SK-N-SH (cell line): ENCODE measurements around the gene CPLANE2.

Experiments
- CHD2 ChIP-seq: fragments of 150-350 bp; IDR thresholded peaks from 2 replicates; pipeline ENCODE4 v1.6.1; 2018; ENCODE audit warnings: low read length; ENCODE audit not compliant: partially characterized antibody
- CTCF ChIP-seq: fragments of 200-600 bp; sonication (generic); IDR thresholded peaks from 2 replicates; pipeline ENCODE4 v1.6.1; 2017; ENCODE audit warnings: antibody characterized with exemption, mild to moderate bottlenecking, moderate library complexity
- EP300 ChIP-seq, 2 experiments: IDR thresholded peaks; 2 replicates each; pipeline versions ENCODE4 v1.4.0 to v1.6.1; 2012; ENCODE audit warnings: borderline replicate concordance in 1 of 2, low read depth in 1 of 2, low read length in 1 of 2
- EZH2phosphoT487 ChIP-seq: fragments of 200-600 bp; sonication (generic); IDR thresholded peaks from 2 replicates; pipeline ENCODE4 v1.6.1; 2017; ENCODE audit warnings: low read depth, mixed run types, mild to moderate bottlenecking, antibody characterized with exemption, moderate library complexity, borderline replicate concordance
- MEF2A ChIP-seq: IDR thresholded peaks from 2 replicates; pipeline ENCODE4 v1.4.0; 2012; ENCODE audit warnings: low read depth, borderline replicate concordance
- NRF1 ChIP-seq: IDR thresholded peaks from 2 replicates; pipeline ENCODE4 v1.6.1; 2012; ENCODE audit warnings: low read depth, mild to moderate bottlenecking, low read length
- REST ChIP-seq: IDR thresholded peaks from 2 replicates; pipeline ENCODE4 v1.6.1; 2012; ENCODE audit warnings: mild to moderate bottlenecking, low read depth, low read length, moderate library complexity
- RFX5 ChIP-seq: IDR thresholded peaks from 2 replicates; pipeline ENCODE4 v1.6.1; 2012; ENCODE audit warnings: mild to moderate bottlenecking, improper control_type of control experiment, low read length
- SMC3 ChIP-seq: IDR thresholded peaks from 2 replicates; pipeline ENCODE4 v1.6.1; 2012; ENCODE audit warnings: low read depth, low read length, improper control_type of control experiment
- TAF1 ChIP-seq: IDR thresholded peaks from 2 replicates; pipeline ENCODE4 v1.6.1; 2012; ENCODE audit warnings: low read depth, mild to moderate bottlenecking, low read length, moderate library complexity, borderline replicate concordance
- TCF12 ChIP-seq: IDR thresholded peaks from 2 replicates; pipeline ENCODE4 v1.4.0; 2012

- no peak for TF ChIP-seq REST
- TF ChIP-seq CHD2: no peak
- TF ChIP-seq EZH2phosphoT487: no peak
- no peak for TF ChIP-seq NRF1
- no peak for TF ChIP-seq RFX5
- TF ChIP-seq CTCF: no peak
- no peak for TF ChIP-seq MEF2A
- TF ChIP-seq SMC3: no peak
- TF ChIP-seq TAF1: no peak
- TF ChIP-seq TCF12: no peak
- TF ChIP-seq EP300 (IDR thresholded peaks at IDR 0.05; ENCODE audit: borderline replicate concordance in 1 of 2, low read depth in 1 of 2, low read length in 1 of 2): no peak
Measured at GRCh38 chr1:16208270-16208987, 28.6 kb downstream of the CPLANE2 start.
